ENCODE data around the gene ERCC2.
"Not testable (repeated sequence)": the region's sequence is repeated elsewhere in the genome, so short reads cannot be mapped to it uniquely, and the experiment has no call there.

ERCC2 gene

DNA sequence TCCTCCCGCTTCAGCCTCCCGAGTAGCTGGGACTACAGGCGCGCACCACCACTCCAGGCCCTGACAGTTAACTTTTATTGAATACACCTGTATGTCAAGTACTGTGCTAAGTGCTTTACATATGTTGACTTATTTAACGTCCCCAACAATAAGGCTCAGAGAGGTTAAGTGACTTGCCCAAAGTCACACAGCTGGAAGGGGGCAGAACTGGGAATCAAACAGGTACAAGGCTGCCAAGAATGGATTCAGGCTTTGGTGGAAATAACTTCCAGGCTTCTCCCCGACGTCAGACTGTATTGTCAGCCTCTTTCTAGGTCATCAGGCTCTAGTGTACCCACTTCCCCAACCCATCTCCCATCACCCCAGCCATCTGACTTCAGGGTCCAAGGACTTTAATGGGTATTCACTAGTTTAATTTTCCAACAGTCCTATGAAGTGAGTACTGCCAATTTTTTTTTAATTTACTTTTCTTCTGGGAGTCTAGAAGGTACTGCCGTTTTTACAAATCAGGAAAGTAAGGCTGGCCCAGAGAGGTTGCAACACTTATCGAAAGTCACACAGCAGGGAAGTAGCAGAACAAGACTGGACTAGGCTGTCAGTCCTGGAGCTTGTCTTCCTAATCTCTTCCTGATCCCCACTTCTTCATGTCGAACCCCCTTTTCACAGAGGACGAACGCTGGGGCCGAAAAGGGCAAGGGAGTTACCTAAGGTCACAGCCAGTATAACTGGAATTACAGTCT, 42.8 kb downstream of the ERCC2 start:
- DNase-seq: no peak

DNA sequence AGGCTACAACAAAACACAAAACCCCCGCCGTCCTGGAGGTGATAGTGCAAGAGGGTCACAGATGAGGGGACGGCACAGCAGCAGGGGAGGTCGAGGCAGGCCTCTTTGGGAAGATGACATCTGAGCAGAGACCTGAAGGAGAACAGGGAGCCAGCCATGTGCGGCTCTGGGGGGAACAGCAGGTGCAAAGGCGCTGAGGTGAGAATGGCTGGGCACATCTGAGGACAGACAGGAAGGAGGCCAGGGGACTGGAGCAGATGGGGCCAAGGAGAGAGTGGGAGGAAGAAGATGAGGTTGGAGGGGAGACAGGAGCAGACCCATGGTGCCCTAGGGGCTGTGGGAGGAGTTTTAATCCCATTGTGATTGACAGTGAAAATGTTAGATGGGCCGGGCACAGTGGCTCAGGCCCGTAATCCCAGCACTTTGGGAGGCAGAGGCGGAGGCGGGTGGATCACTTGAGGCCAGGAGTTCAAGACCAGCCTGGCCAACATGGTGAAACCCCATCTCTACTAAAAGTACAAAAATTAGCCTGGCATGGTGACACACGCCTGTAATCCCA, 45.9 kb downstream of the ERCC2 start:
- no peak for DNase-seq

DNA sequence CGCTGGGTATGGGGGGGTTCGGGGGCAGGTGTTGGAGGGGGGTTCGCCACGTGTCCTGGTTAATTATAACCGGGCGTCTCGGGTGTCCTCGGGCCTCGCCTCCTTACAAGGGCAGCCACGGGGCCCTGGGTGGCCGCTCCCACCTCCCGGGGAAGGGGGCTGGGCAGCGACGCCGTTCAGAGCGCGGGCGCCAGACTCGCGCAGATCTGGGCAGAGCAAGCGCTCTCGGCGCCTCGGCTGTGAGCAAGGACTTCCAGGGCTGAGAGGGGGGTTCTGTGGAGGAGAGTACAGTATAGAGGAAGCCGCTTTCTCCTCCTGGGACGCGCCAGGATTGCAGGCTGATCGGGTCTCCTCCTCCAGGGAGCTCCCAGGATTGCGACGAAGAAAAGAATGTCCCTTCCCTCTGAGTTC, 46.7 kb downstream of the ERCC2 start:
- no peak for DNase-seq

DNA sequence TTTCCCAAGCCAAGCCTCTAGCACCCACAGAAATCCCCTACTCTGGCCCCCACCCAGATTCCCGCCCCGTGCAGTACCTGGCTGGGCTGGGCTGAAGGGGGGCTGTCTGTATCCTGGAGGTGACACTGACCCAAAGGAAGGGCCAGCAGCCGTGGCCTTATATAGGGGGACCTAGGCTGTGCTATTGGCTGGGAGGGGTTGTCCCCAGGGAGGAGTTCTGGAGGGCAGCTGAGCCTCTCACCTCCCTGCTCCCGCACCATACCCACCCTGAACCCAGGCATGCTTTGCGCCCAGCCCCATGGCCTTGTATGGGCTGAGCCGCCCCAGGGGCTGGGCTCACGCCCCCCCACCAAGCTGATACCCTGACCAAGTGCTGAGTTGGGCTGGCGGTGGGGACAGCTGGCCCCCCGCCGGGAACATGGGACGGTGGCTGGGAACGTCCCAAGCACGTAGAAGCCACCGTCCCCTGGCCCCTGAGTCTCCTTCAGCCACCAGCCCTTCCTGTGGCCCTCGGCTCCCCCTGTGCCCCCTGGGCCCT, 47.6 kb downstream of the ERCC2 start, which contains the start of gene CKM:
CKM (minus strand) TSS at position 132 of the 538 bp plus-strand sequence. CDS start 3,162 bp downstream, outside the sequence.
- DNase-seq: peak; percentile 59

DNA sequence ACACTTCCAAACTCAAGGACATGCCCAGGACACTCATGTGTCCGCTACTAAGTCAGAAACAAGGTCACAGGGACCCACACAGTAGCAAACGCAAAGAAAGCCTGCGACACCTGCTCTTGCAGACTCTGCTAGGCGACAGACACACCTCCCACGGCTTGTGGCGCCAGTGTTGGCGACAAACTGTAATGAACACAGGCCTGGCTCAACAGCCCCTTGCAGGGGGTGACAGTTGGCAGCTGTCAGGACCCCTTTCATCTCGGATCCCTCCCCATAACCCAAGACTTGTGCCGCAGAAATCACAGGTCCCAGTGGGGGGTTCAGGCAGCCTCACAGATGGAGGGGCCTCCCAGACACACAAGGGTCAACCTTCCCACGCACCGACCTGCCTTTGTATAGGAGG, 48.1 kb downstream of the ERCC2 start:
- DNase-seq: no peak

DNA sequence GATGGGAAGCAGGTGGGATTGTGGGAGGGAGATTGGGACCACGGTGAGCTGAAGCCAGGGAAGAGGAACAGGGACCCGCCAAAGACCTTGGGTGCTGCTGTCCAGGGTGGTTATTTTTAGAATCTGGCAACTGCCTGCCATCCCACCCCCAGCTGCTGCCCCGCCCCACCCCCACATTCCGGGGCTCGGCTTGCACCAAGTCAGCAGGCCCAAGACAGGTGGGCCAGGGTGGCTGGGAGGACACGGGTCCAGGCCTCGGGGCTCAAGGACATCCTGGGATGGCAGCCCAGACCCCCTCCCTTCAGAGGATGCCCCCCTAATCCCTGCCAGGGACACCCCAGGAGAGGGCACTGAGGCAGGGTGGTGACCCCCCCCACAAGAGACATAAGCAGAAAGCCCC, 48.5 kb downstream of the ERCC2 start:
- no peak for DNase-seq

DNA sequence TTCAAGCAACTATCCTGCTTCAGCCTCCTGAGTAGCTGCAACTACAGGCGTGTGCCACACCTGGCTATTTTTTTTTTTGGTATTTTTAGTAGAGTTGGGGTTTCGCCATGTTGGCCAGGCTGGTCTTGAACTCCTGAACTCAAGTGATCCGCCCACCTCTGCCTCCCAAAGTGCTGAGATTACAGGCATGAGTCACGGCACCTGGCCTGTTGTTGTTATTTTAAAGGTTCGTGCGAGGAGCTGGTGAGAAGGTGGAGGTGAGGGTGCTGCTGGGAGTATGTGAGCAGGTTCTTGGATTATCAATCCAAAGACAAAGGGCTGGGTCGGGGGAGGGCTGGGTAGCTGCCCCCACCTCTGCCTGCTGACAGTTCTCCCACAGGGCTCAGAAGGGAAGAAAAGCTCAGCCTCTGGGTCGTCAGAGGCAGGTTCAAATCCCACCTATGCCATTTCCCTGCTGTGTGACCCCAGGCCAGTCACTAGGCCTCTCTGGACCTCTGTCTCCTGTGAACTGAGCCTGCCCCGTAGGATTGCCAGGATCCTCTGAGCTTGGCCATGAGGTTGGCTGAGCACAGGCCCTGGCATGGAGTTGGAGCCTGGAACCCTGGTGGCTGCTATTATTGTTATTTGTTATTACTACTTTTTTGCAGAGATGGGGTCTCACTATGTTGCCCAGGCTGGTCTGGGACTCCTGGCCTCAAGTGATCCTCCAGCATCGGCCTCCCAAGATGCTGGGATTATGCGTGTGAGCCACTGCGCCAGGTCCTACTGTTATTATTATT, 49.2 kb downstream of the ERCC2 start:
- no peak for DNase-seq

DNA sequence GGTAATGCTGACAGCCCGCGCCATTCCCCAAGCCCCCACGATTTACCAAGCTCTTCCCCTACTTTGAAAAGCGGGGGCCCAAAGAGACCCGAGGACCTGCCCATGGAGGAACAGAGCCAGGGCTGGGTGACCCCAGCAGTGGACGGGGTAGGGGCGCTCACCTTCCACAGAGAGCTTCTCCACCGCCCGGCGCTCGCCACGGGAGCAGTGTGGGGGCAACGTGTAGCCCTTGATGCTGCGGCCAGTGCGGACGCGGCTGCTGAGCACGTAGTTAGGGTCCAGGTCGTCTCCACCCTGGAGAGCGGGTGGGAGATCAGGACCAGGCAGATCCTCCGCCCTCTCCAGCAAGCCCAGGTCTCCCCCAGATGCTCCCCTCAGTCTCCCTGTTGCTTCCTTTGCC, 55.1 kb downstream of the ERCC2 start:
- no peak for DNase-seq

DNA sequence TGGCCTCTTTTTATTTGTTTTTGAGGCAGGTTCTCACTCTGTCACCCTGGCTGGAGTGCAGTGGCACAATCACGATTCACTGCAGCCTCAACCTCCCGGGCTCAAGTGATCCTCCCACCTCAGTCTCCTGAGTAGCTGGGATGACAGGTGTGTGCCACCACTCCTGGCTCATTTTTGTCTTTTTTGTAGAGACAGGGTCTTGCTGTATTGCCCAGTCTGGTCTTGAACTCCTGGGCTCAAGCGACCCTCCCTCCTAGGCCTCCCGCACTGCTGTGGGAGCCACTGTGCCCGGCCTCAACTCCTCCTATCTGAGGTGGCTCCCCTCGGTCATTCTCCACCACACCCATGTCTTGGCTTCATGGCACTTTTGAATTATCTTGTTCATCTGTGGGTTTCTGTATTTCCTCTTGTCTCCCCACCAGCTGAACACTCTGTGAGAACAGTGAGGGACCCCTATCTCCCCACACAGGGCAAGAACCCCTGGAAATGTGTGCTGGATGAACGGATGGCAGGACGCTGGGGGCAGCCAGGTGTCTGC, 55.6 kb downstream of the ERCC2 start:
- DNase-seq: no peak

DNA sequence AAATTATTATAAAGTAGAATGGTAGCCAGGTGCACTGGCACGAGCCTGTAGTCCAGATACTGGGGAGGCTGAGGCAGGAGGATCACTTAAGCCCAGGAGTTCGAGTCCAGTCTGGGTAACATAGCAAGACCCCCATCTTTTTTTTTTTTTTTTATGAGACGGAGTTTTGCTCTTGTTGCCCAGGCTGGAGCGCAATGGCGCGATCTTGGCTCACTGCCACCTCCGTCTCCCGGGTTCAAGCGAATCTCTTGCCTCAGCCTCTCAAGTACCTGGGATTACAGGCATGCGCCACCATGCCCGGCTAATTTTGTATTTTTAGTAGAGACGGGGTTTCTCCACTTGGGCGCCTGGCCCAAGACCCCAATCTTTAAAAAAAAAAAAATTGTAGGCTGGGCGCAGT, 58.1 kb downstream of the ERCC2 start:
- DNase-seq: not testable (repeated sequence)

DNA sequence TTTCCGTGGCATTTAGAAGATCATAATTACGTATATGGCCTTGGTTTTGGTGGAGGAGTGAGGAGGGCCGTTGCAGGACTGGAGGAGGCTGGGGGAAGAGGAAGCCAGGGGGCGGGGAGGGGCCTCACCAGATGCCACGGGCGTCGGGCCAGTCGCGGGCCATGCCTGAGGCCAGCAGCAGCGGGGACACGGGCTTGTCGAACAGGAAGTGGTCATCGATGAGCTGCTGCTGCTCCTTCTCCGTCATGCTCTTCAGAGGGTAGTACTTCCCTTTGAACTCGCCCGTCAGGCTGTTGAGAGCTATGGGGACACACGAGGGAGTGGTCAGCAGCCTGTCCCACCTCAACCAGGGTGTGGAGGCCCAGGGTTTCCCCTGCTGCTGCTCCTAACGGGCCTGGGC, 58.8 kb downstream of the ERCC2 start:
- peak; percentile 76 for DNase-seq

DNA sequence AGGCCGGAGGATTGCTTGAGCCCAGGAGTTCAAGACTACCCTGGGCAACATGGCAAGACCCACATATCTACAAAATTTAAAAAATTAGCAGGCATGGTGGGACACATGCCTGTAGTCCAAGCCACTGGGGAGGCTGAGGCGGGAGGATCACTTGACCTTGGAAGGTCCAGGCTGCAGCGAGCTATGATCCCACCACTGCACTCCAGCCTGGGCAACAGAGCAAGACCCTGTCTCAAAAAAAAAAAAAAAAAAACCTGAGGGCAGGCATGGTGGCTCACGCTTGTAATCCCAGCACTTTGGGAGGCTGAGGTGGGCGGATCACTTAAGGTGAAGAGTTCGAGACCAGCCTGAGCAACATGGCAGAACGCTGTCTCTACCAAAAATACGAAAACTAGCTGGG, 61.1 kb downstream of the ERCC2 start:
- not testable (repeated sequence) for DNase-seq

DNA sequence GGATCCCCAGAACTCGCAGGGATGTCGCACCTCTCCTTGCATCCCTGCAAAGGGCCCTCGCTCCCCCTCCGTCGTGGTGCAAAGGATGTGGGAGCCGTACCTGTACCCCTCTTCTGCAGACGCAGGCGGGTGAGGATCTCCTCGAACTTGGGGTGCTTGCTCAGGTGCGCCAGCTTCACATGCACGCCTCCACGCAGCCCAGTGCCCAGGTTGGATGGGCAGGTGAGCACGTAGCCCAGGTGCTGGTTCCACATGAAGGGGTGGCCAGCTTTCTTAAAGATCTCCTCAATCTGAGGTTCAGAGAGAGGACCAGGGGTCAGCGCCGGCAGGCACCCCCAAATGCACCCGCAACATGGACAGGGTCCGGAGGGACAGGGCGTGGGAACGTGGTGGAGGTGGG, 63.0 kb downstream of the ERCC2 start:
- DNase-seq: no peak

DNA sequence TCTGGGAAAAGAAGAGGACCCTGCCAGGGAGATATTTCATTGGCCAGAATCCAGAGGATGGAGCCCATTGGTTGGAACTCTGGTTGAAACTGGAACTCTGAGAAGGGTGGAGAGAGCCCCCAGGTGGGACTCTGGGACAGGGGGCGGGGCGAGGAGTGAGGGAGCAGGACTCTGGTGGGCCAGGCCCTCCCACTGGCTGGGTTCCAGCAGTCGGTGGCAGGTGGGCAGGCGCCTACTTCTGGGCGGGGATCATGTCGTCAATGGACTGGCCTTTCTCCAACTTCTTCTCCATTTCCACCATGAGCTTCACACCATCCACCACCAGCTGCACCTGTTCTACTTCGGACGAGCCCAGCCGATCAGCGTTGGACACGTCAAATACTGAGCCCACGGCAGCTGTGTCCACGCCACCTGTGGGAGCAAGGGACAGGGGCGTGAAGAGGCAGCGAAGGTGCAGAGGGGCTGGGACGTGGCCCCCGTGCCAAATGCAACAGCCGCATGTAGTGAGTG, 63.8 kb downstream of the ERCC2 start:
- peak; percentile 59 for DNase-seq

DNA sequence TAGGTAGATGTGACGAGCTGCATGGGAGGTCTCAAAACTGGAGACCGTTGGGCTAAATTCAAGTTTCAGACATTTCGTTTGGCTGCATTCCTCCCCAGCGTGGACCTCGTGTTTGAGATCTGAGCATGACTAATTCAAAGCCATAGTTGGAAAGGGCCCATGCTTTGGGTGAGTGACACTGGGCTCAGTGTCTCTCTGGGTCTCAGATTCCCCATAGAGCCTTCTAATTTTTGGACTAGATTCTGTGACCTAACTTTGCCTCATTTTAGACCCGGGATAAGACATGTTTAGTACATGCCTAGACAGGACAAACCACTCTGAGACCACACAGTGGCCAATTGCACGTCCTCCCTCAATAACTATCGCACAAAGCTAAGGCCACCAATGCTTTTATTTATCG, 64.3 kb downstream of the ERCC2 start:
- DNase-seq: no peak

DNA sequence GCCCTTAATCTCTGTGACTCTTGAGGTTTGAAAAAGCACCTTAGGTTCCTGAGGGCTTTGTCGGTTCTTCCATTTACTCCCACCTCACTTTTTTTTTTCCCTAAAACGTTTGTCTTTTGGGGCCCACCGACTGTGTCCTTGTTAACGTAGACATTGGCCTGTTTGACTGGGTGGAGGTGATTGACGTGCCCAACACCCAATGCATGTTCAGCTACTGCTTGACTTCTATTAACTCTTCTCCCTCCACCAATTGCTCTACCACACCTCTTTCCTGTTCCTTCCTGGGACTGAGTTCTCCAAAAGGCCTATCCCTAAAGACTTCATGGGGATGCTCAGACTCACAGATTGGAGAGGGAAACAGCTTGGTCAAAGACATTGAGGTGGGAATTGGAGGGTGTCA, 65.0 kb downstream of the ERCC2 start:
- no peak for DNase-seq

DNA sequence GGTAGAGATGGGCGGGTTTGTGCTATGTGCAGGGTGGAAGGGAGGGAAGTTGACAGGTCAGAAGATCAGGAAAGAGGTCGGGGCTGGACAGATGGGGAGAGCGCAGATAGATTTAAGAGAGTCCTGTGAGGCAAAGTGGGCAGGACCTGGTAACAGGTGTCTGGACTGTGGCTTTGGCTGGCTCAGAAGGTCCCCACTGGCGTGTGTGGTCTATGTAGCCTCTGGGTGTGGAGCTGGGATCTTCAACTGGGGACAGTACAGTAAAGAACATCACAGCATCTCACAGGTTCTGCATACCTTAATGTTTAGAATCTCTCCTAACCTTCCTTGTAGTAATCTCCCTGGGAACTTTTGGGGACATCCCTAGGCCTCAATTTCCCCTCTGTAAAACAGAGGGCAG, 65.4 kb downstream of the ERCC2 start:
- DNase-seq: no peak

DNA sequence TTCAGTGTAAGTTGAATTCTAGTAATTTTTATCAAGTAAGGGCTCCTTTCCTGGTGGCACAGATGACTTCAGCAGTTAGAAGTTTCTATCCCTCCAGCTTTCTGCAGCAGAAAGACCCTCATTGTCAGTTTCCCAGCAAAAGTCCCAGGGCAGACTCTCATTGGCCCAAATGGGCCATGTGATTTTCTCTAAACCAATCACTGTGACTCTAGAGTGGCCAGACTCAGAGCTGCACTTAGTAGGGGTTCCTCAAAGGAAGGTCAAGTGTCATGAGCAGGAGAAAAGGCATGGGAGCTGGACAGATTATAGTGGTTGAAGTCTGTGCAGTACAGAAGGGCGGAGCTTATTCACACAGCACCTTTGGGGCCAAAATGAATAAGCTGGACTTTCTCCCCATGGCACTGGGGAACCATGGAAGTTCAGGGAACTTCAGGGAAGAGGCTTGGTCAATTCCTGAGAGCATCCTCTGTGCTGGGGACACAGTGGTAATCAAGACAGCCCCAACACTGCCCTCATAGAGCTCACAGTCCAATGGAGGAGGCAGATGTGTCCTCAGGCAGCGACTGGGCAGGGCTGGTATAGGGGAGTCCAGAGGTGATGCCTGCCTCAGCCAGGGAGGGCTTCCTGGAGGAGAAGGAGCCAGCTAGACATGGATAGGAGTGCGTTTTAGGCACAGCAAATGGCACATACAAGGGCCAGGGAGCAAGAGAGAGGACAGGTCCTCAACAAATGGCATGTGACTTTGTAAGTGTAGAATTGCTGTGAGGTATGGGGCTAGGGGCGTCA, 66.0 kb downstream of the ERCC2 start:
- no peak for DNase-seq

DNA sequence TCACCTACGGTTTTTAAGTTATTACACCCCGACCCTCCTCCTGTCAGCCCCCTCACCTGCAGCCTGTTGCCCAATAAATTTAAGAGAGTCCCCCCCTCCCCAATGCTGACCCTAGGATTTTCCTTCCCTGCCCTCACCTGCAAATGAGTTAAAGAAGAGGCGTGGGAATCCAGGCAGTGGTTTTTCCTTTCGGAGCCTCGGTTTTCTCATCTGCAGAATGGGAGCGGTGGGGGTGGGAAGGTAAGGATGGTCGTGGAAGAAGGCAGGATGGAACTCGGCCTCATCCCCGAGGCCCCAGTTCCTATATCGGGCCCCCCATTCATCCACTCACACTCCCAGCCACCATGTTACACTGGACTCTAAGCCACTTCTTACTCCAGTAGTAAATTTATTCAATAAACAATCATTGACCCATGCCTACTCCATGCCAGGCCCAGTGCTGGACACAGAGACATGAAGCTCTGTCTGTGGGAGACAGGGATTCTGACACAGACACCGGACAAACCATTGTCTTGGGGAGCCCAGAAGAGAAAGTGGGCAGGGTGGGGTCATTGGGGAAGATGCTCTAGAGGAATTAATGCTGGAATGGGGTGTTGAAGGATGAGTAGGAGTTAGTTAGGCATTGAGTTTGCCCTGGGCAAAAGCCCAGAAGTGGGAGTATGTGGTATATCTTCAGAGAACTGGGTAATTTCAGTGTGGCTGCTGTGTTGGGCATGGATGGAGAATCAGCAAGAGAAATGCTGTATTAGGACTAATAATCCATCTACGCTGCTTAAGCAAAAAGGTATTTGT, 66.9 kb downstream of the ERCC2 start:
- DNase-seq: no peak

DNA sequence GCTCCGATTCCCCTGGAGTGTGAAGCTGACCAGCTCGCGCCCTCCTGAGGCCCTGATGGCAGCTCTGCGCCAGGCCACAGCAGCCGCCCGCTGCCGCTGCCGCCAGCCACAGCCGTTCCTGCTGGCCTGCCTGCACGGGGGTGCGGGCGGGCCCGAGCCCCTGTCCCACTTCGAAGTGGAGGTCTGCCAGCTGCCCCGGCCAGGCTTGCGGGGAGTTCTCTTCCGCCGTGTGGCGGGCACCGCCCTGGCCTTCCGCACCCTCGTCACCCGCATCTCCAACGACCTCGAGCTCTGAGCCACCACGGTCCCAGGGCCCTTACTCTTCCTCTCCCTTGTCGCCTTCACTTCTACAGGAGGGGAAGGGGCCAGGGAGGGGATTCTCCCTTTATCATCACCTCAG, 68.0 kb downstream of the ERCC2 start:
- no peak for DNase-seq

All from left hindlimb (tissue), 1 donor.